IMR-90 (cell line): ENCODE measurements around the gene C5. TPM values are rescaled to one million over a fixed set of nuclear protein-coding genes. Genes with fewer than 3 reads are reported as not detected.

Experiments used
- ATAC-seq: fragments of 200-7000 bp; cut with Tn5 transposase; 2 replicates; pipeline ENCODE4 v1.9.1; 2020; ENCODE audit warnings: low read depth, mild to moderate bottlenecking, moderate library complexity
- BruUV-seq: library from RNA; stranded (reverse); fragments of 400-500 nt; replicated peaks from 2 replicates; lab custom pipeline; 2021; lab: Mats Ljungman, UMichigan
- CTCF ChIA-PET: fragments of 300-600 bp; formaldehyde crosslinking; extraction: SDS; loops from one replicate; lab custom pipeline; 2021; ENCODE audit warnings: antibody characterized with exemption; lab: Yijun Ruan, JAX
- POLR2A ChIA-PET: fragments of 300-600 bp; sonication (Branson Sonifier 250); formaldehyde crosslinking; loops from one replicate; lab custom pipeline; 2022; ENCODE audit warnings: antibody characterized with exemption; ENCODE audit not compliant: unreplicated experiment; lab: Charles Lee
- DNase-seq: peaks from one replicate; pipeline ENCODE4 v3.0.0; 2013
- H2AFZ ChIP-seq: replicated peaks from 2 replicates; pipeline ENCODE3; 2013; ENCODE audit warnings: low read length, mild to moderate bottlenecking; ENCODE audit not compliant: poor library complexity
- H2AK5ac ChIP-seq: 2 replicates; pipeline ENCODE4 v1.6.1; 2013; ENCODE audit warnings: low read depth, low read length, inconsistent platforms
- H2AK9ac ChIP-seq: replicated peaks from 2 replicates; pipeline ENCODE3; 2013; ENCODE audit warnings: mild to moderate bottlenecking, low read depth, low read length, moderate library complexity; ENCODE audit not compliant: poor library complexity
- H2BK120ac ChIP-seq: 2 replicates; pipeline ENCODE4 v1.6.1; 2013; ENCODE audit warnings: low read depth, low read length, inconsistent platforms
- H2BK15ac ChIP-seq: 3 replicates; pipeline ENCODE4 v1.6.1; 2013; ENCODE audit warnings: low read depth, low read length, inconsistent platforms
- H2BK20ac ChIP-seq: 2 replicates; pipeline ENCODE4 v1.6.1; 2013; ENCODE audit warnings: low read depth, mild to moderate bottlenecking, inconsistent platforms, low read length, moderate library complexity
- H2BK5ac ChIP-seq: 2 replicates; pipeline ENCODE4 v1.6.1; 2013; ENCODE audit warnings: mild to moderate bottlenecking, low read depth, low read length, inconsistent platforms; ENCODE audit not compliant: poor library complexity, severe bottlenecking
- H3K14ac ChIP-seq: replicated peaks from 2 replicates; pipeline ENCODE4 v1.6.1; 2013; ENCODE audit warnings: low read depth, low read length, inconsistent platforms
- H3K18ac ChIP-seq: 2 replicates; pipeline ENCODE4 v1.6.1; 2013; ENCODE audit warnings: low read depth, low read length, control low read depth
- H3K23ac ChIP-seq: 2 replicates; pipeline ENCODE4 v1.6.1; 2013; ENCODE audit warnings: low read depth, low read length, inconsistent platforms
- H3K27ac ChIP-seq: 2 replicates; pipeline ENCODE4 v1.5.1; 2013; ENCODE audit warnings: mild to moderate bottlenecking, control low read depth, low read length; ENCODE audit not compliant: insufficient read depth
- H3K27me3 ChIP-seq: 2 replicates; pipeline ENCODE4 v1.6.1; 2013; ENCODE audit warnings: low read length; ENCODE audit not compliant: control insufficient read depth, insufficient read depth
- H3K36me3 ChIP-seq: 2 replicates; pipeline ENCODE4 v1.6.1; 2013; ENCODE audit warnings: low read length, mixed read lengths; ENCODE audit not compliant: control insufficient read depth, insufficient read depth
- H3K4ac ChIP-seq: 2 replicates; pipeline ENCODE4 v1.6.1; 2013; ENCODE audit warnings: low read depth, low read length, inconsistent platforms
- H3K4me1 ChIP-seq: 2 replicates; pipeline ENCODE4 v1.6.1; 2013; ENCODE audit warnings: low read length, mixed read lengths; ENCODE audit not compliant: control insufficient read depth, insufficient read depth
- H3K4me2 ChIP-seq: 2 replicates; pipeline ENCODE4 v1.6.1; 2013; ENCODE audit warnings: low read depth, mild to moderate bottlenecking, control low read depth, low read length, moderate library complexity
- H3K4me3 ChIP-seq: 2 replicates; pipeline ENCODE4 v1.5.1; 2013; ENCODE audit warnings: low read depth, mild to moderate bottlenecking, control low read depth, low read length, moderate library complexity; ENCODE audit not compliant: insufficient read depth
- H3K56ac ChIP-seq: 2 replicates; pipeline ENCODE4 v1.6.1; 2013; ENCODE audit warnings: low read length, inconsistent platforms; ENCODE audit not compliant: insufficient read depth; ENCODE audit errors: extremely low read depth
- H3K79me1 ChIP-seq, 2 experiments: 2 replicates each; pipeline ENCODE4 v1.6.1; 2013; ENCODE audit warnings: low read length in 2 of 2, inconsistent platforms in 1 of 2, low read depth in 1 of 2
- H3K9ac ChIP-seq: 2 replicates; pipeline ENCODE4 v1.6.1; 2013; ENCODE audit warnings: low read depth, low read length, control low read depth
- H3K9me1 ChIP-seq: 2 replicates; pipeline ENCODE4 v1.6.1; 2013; ENCODE audit warnings: low read length, inconsistent platforms; ENCODE audit not compliant: insufficient read depth
- H3K9me3 ChIP-seq: 2 replicates; pipeline ENCODE4 v1.6.1; 2013; ENCODE audit warnings: low read length; ENCODE audit not compliant: control insufficient read depth, insufficient read depth
- H4K20me1 ChIP-seq: 2 replicates; pipeline ENCODE4 v1.6.1; 2013; ENCODE audit warnings: low read length, inconsistent platforms; ENCODE audit not compliant: insufficient read depth
- H4K5ac ChIP-seq: 2 replicates; pipeline ENCODE4 v1.6.1; 2013; ENCODE audit warnings: mild to moderate bottlenecking, low read depth, low read length, control low read depth
- H4K8ac ChIP-seq, 2 experiments: 2 replicates each; pipeline ENCODE4 v1.6.1; 2013; ENCODE audit warnings: low read depth in 2 of 2, low read length in 2 of 2, control low read depth in 1 of 2, inconsistent platforms in 1 of 2
- H4K91ac ChIP-seq: 2 replicates; pipeline ENCODE4 v1.6.1; 2013; ENCODE audit warnings: low read depth, low read length, inconsistent platforms; ENCODE audit not compliant: insufficient read depth
- BHLHE40 ChIP-seq: fragments of 150-350 bp; IDR thresholded peaks from 2 replicates; pipeline ENCODE4 v1.6.1; 2016; ENCODE audit warnings: mild to moderate bottlenecking, low read depth, low read length
- CHD1 ChIP-seq: IDR thresholded peaks from 2 replicates; pipeline ENCODE4 v1.6.1; 2012; ENCODE audit warnings: low read depth, low read length, improper control_type of control experiment
- ELK1 ChIP-seq: fragments of 150-350 bp; IDR thresholded peaks from 2 replicates; pipeline ENCODE4 v1.6.1; 2016; ENCODE audit warnings: low read depth, mild to moderate bottlenecking, low read length, moderate library complexity, borderline replicate concordance
- MAZ ChIP-seq: IDR thresholded peaks from 2 replicates; pipeline ENCODE4 v1.6.1; 2012; ENCODE audit warnings: low read depth, mild to moderate bottlenecking, low read length, improper control_type of control experiment, moderate library complexity, borderline replicate concordance
- NFE2L2 ChIP-seq: fragments of 150-350 bp; IDR thresholded peaks from 2 replicates; pipeline ENCODE4 v1.6.1; 2016; ENCODE audit warnings: low read depth, mild to moderate bottlenecking, low read length
- POLR2A ChIP-seq: IDR thresholded peaks from 2 replicates; pipeline ENCODE4 v1.6.1; 2012; ENCODE audit warnings: mild to moderate bottlenecking, low read depth, low read length
- RAD21 ChIP-seq: IDR thresholded peaks from 2 replicates; pipeline ENCODE4 v1.6.1; 2012; ENCODE audit warnings: low read length, improper control_type of control experiment
- RFX5 ChIP-seq: IDR thresholded peaks from 2 replicates; pipeline ENCODE4 v1.8.0; 2012; ENCODE audit warnings: low read depth, mild to moderate bottlenecking, low read length, moderate library complexity
- dilution Hi-C: fragments of 300-500 bp; cut with HindIII; formaldehyde crosslinking; loops from one replicate; pipeline ENCODE4 v1.14.3; 2018; ENCODE audit warnings: low sequenced_read_pairs; ENCODE audit not compliant: unreplicated experiment
- in situ Hi-C: fragments of 300-500 bp; cut with MboI; formaldehyde crosslinking; loops from 3 replicates; pipeline ENCODE4 v1.14.3; 2019; ENCODE audit warnings: low sequenced_read_pairs, inconsistent platforms, mixed read lengths
- intact Hi-C: fragments of 100-400 bp; cut with micrococcal nuclease; formaldehyde crosslinking; loops from 2 replicates; pipeline ENCODE4 v1.10.0; 2022
- polyA plus RNA-seq, 3 experiments: library from polyadenylated mRNA; depleted of rRNA; stranded (reverse); fragments of >200 nt; gene quantifications; 2 replicates each; pipeline ENCODE4 v1.2.3, GENCODE V29; 2012; ENCODE audit warnings: low replicate concordance in 1 of 3
- total RNA-seq: library from RNA; depleted of rRNA; stranded (reverse); fragments of >200 nt; gene quantifications from 2 replicates; pipeline ENCODE4 v1.2.3, GENCODE V29; 2012

The C5 gene
- total and polyA plus RNA-seq, 2 of the 4 experiments (the other 2 are of a cell fraction), result 1.5 to 2.3 TPM

- DNase-seq (peak; percentile 57), ATAC-seq (peak; percentile 99)
- in situ Hi-C loops, result no loop called here
Measured at GRCh38 chr9:121048618-121049017, 1.5 kb downstream of the C5 start.

More at GRCh38 chr9:121048618-121049017, 1.5 kb downstream of the C5 start:
- Histone ChIP-seq H3K9ac (no peak overlapping the region), H2BK120ac (peak overlapping the region; percentile 24; the same call in 1 of the 2 replicates), H4K8ac (no peak overlapping the region; a peak in 1 of 4 replicates), H3K4me2 (no peak overlapping the region), H3K4me3 (no peak overlapping the region), H3K79me1 (no peaks in the 10 kb centered on the region), H3K14ac (no peak overlapping the region), H2BK20ac (no peak overlapping the region), H3K36me3 (no peaks in the 10 kb centered on the region), H2AFZ (no peak overlapping the region), H3K9me1 (no peaks in the 10 kb centered on the region; the same call in 1 of the 2 replicates), H3K9me3 (no peaks in the 10 kb centered on the region), H2AK5ac (no peak overlapping the region), H3K27ac (no peak overlapping the region; the same call in 1 of the 2 replicates), H2AK9ac (no peak overlapping the region), H2BK15ac (no peak overlapping the region), H4K20me1 (no peaks in the 10 kb centered on the region), H3K23ac (no peak overlapping the region), H3K4me1 (peaks cover 2% of the 10 kb centered on the region), H3K56ac (no peak overlapping the region), H3K27me3 (no peaks in the 10 kb centered on the region), H2BK5ac (no peak overlapping the region), H4K91ac (no peak overlapping the region), H3K18ac (no peak overlapping the region), H4K5ac (no peak overlapping the region; the same call in 1 of the 2 replicates), H3K4ac (no peak overlapping the region; the same call in 1 of the 2 replicates)
- CTCF ChIA-PET, result interaction anchor here (0.6 to 1.0 kb wide), 4 partner anchors 12 to 118 kb away, joined by 3 read pairs; no protein-coding TSS in a partner anchor
- intact Hi-C loops (no loop called here), dilution Hi-C loops (no loop called here)
- POLR2A ChIA-PET, result interaction anchor here (0.6 kb wide), 1 partner anchor 58 kb away, joined by 3 read pairs; no protein-coding TSS in a partner anchor
- BruUV-seq, result no TSS peak
- no peak for TF ChIP-seq CHD1
- TF ChIP-seq NFE2L2, result no peak
- TF ChIP-seq ELK1, result no peak
- TF ChIP-seq BHLHE40, result no peak
- no peak for TF ChIP-seq POLR2A
- TF ChIP-seq RFX5, result no peak
- TF ChIP-seq RAD21, result no peak
- TF ChIP-seq MAZ, result no peak
